A549 (cell line): ENCODE results near the gene RNF26. TPM values are rescaled to one million over a fixed set of nuclear protein-coding genes. Genes with fewer than 3 reads are reported as not detected.

Source experiments
- ATAC-seq, 2 experiments: fragments of 200-7000 bp in 1 of 2; fragments of >200 bp in 1 of 2; cut with Nextera tagmentation in 1 of 2; cut with Tn5 transposase in 1 of 2; 3 replicates each; pipeline versions ENCODE4 v1.8.0 to v1.9.1; 2018 to 2020; ENCODE audit warnings: mild to moderate bottlenecking in 1 of 2, moderate library complexity in 1 of 2
- CTCF ChIA-PET: fragments of 300-600 bp; sonication (Branson Sonifier 250); formaldehyde crosslinking; extraction: SDS; loops from one replicate; lab custom pipeline; 2021; ENCODE audit warnings: antibody characterized with exemption, inconsistent platforms; lab: Yijun Ruan, JAX
- POLR2A ChIA-PET: fragments of 350-600 bp; formaldehyde crosslinking; extraction: SDS; loops from one replicate; lab custom pipeline; 2021; ENCODE audit warnings: antibody characterized with exemption, inconsistent platforms; lab: Yijun Ruan, JAX
- DNase-seq, 2 experiments: peaks; one replicate each; pipeline versions ENCODE4 v3.0.0 to v3.0.0-alpha.2; 2011 to 2016; ENCODE audit warnings: low read depth in 1 of 2, low spot score in 1 of 2
- FAIRE-seq: peaks from 2 replicates; lab custom pipeline; 2011; peaks lifted over from hg19 to GRCh38; lab: Jason Lieb, UNC
- H3K27ac ChIP-seq, 2 experiments: fragments of >200 bp; sonication (Bioruptor Twin); formaldehyde crosslinking; 3 replicates each; pipeline ENCODE4 v1.5.1; 2016 to 2017
- H3K4me1 ChIP-seq: fragments of >200 bp; sonication (Bioruptor Twin); formaldehyde crosslinking; 3 replicates; pipeline ENCODE4 v1.6.1; 2016
- H3K4me2 ChIP-seq: fragments of >200 bp; sonication (Bioruptor Twin); formaldehyde crosslinking; 3 replicates; pipeline ENCODE4 v1.6.1; 2016
- H3K4me3 ChIP-seq: fragments of >200 bp; sonication (Bioruptor Twin); formaldehyde crosslinking; 3 replicates; pipeline ENCODE4 v1.5.1; 2016
- H3K9me3 ChIP-seq: fragments of >200 bp; sonication (Bioruptor Twin); formaldehyde crosslinking; 3 replicates; pipeline ENCODE4 v1.6.1; 2016
- CHD2 ChIP-seq: fragments of 150-350 bp; IDR thresholded peaks from 2 replicates; pipeline ENCODE4 v1.6.1; 2014; ENCODE audit warnings: low read length; ENCODE audit not compliant: partially characterized antibody
- EP300 ChIP-seq, 2 experiments: fragments of >200 bp; sonication (Bioruptor Twin); formaldehyde crosslinking; IDR thresholded peaks; 2 replicates in 1 of 2; 3 replicates in 1 of 2; pipeline ENCODE4 v1.6.1; 2016 to 2017
- ESRRA ChIP-seq: fragments of 150-350 bp; IDR thresholded peaks from 2 replicates; pipeline ENCODE4 v1.6.1; 2014; ENCODE audit warnings: mild to moderate bottlenecking, low read length, borderline replicate concordance
- FOSB ChIP-seq: fragments of 250-450 bp; sonication (Bioruptor Pico); IDR thresholded peaks from 2 replicates; pipeline ENCODE4 v1.5.0; 2020; ENCODE audit warnings: mild to moderate bottlenecking, moderate library complexity
- FOSL2 ChIP-seq, 2 experiments: fragments of 450-650 bp in 1 of 2; fragments of >200 bp in 1 of 2; sonication (Bioruptor Twin) in 1 of 2; formaldehyde crosslinking; IDR thresholded peaks; 2 replicates each; pipeline versions ENCODE4 v1.5.0 to v1.6.1; 2016 to 2020; ENCODE audit warnings: mild to moderate bottlenecking in 1 of 2, moderate library complexity in 1 of 2
- FOXS1 ChIP-seq: fragments of 250-450 bp; sonication (Bioruptor Pico); IDR thresholded peaks from 2 replicates; pipeline ENCODE4 v1.5.0; 2020; ENCODE audit warnings: mild to moderate bottlenecking, moderate library complexity
- GATA3 ChIP-seq: IDR thresholded peaks from 2 replicates; pipeline ENCODE4 v1.6.1; 2012; ENCODE audit warnings: borderline replicate concordance
- HDAC2 ChIP-seq: fragments of 200-600 bp; sonication (generic); IDR thresholded peaks from 2 replicates; pipeline ENCODE4 v1.6.1; 2016
- HES2 ChIP-seq: fragments of >200 bp; sonication (Bioruptor Twin); formaldehyde crosslinking; IDR thresholded peaks from 2 replicates; pipeline ENCODE4 v1.6.1; 2016
- HOXB5 ChIP-seq: fragments of 250-450 bp; sonication (Bioruptor Pico); IDR thresholded peaks from 2 replicates; pipeline ENCODE4 v1.5.0; 2020; ENCODE audit warnings: mild to moderate bottlenecking, moderate library complexity
- JUN ChIP-seq, 2 experiments: fragments of >200 bp; sonication (Bioruptor Twin); formaldehyde crosslinking; IDR thresholded peaks; 2 replicates in 1 of 2; 3 replicates in 1 of 2; pipeline ENCODE4 v1.6.1; 2016 to 2017
- JUNB ChIP-seq: fragments of >200 bp; sonication (Bioruptor Twin); formaldehyde crosslinking; IDR thresholded peaks from 2 replicates; pipeline ENCODE4 v1.6.1; 2016
- KDM5A ChIP-seq: fragments of 200-600 bp; sonication (generic); IDR thresholded peaks from 2 replicates; pipeline ENCODE4 v1.6.1; 2016; ENCODE audit warnings: antibody characterized with exemption, mild to moderate bottlenecking
- MAFK ChIP-seq: fragments of 450-650 bp; IDR thresholded peaks from 2 replicates; pipeline ENCODE4 v1.6.1; 2014; ENCODE audit not compliant: partially characterized antibody
- MAX ChIP-seq: IDR thresholded peaks from 2 replicates; pipeline ENCODE4 v1.6.1; 2012
- MYC ChIP-seq: IDR thresholded peaks from 2 replicates; pipeline ENCODE4 v1.6.1; 2012; ENCODE audit warnings: mild to moderate bottlenecking, inconsistent platforms, low read length, improper control_type of control experiment, borderline replicate concordance
- NFE2L2 ChIP-seq: fragments of 150-350 bp; conservative IDR thresholded peaks from 2 replicates; pipeline ENCODE4 v1.6.1; 2014; ENCODE audit warnings: low read length
- NPAS2 ChIP-seq: fragments of 250-450 bp; sonication (Bioruptor Pico); IDR thresholded peaks from 2 replicates; pipeline ENCODE4 v1.8.0; 2022; ENCODE audit warnings: mild to moderate bottlenecking, moderate library complexity, borderline replicate concordance
- PBX3 ChIP-seq: IDR thresholded peaks from 2 replicates; pipeline ENCODE4 v1.6.1; 2012
- POLR2A ChIP-seq: IDR thresholded peaks from 2 replicates; pipeline ENCODE4 v1.6.1; 2012; ENCODE audit warnings: mild to moderate bottlenecking, low read length
- POLR2AphosphoS2 ChIP-seq: conservative IDR thresholded peaks from 2 replicates; pipeline ENCODE4 v1.6.1; 2012; ENCODE audit warnings: low read length, improper control_type of control experiment, inconsistent platforms
- RAD21 ChIP-seq, 2 experiments: fragments of >200 bp in 1 of 2; sonication (Bioruptor Twin) in 1 of 2; formaldehyde crosslinking in 1 of 2; IDR thresholded peaks in 1 of 2; conservative IDR thresholded peaks in 1 of 2; 2 replicates in 1 of 2; 3 replicates in 1 of 2; pipeline ENCODE4 v1.6.1; 2012 to 2018; ENCODE audit warnings: inconsistent platforms in 1 of 2
- RARB ChIP-seq: fragments of 250-450 bp; sonication (Bioruptor Pico); IDR thresholded peaks from 2 replicates; pipeline ENCODE4 v1.8.0; 2021; ENCODE audit warnings: mild to moderate bottlenecking, moderate library complexity
- RFX5 ChIP-seq: fragments of 450-650 bp; IDR thresholded peaks from 2 replicates; pipeline ENCODE4 v1.7.1; 2014; ENCODE audit warnings: antibody characterized with exemption, mild to moderate bottlenecking, moderate library complexity
- SMC3 ChIP-seq: fragments of >200 bp; sonication (Bioruptor Twin); formaldehyde crosslinking; IDR thresholded peaks from 3 replicates; pipeline ENCODE4 v1.6.1; 2018; ENCODE audit warnings: inconsistent platforms
- TFCP2L1 ChIP-seq: fragments of 250-450 bp; sonication (Bioruptor Pico); IDR thresholded peaks from 2 replicates; pipeline ENCODE4 v1.5.0; 2021; ENCODE audit warnings: mild to moderate bottlenecking
- TP53 ChIP-seq: fragments of 250-450 bp; sonication (Bioruptor Pico); IDR thresholded peaks from 2 replicates; pipeline ENCODE4 v1.5.0; 2021; ENCODE audit warnings: mild to moderate bottlenecking, moderate library complexity
- USF2 ChIP-seq: fragments of 450-650 bp; IDR thresholded peaks from 2 replicates; pipeline ENCODE4 v1.6.1; 2014; ENCODE audit warnings: antibody characterized with exemption
- ZFP36 ChIP-seq: fragments of 450-650 bp; IDR thresholded peaks from 2 replicates; pipeline ENCODE4 v1.6.1; 2014; ENCODE audit warnings: borderline replicate concordance; ENCODE audit not compliant: partially characterized antibody
- WGBS: methylation state at CpG from one replicate; pipeline ENCODE4 v1.1.6; 2017; ENCODE audit errors: missing lambda C conversion rate; 5-methylcytosine and 5-hydroxymethylcytosine counted together
- polyA plus RNA-seq, 4 experiments: library from polyadenylated mRNA; depleted of rRNA in 3 of 4; stranded (reverse); fragments of >200 nt; fragmentation: RNase III in 1 of 4; extraction: RNeasy Plus Mini Kit Qiagen cat#74134 plus additional on column Dnase treatment in 1 of 4; gene quantifications; 2 replicates in 3 of 4; 3 replicates in 1 of 4; pipeline ENCODE4 v1.2.3, GENCODE V29; 2011 to 2017

The RNF26 gene
- polyA plus RNA-seq, 2 of the 4 experiments (the other 2 are of a cell fraction): 23.5 to 26.5 TPM

GRCh38 chr11:119340335-119341221 lies 6.3 kb downstream of the RNF26 start, which contains the start of gene C1QTNF5:
Gene C1QTNF5 (minus strand): TSS chr11:119340883. CDS start chr11:119340397, 486 bp downstream.
- 74% methylated on average over 13 of the region's 53 CpGs for WGBS
- H3K9me3 ChIP-seq: no peaks in the 10 kb centered on the region
- POLR2A ChIA-PET: interaction anchor here (1.0 kb wide), 1 partner anchor 219 kb away, joined by 3 read pairs; the partner anchor contains the start of gene HINFP
- ATAC-seq (peak in 1 of 2 experiments; percentile 23; a peak in 3 of 6 replicates), FAIRE-seq (no peak)
- H3K4me1 ChIP-seq: peaks cover 14% of the 10 kb centered on the region
- H3K27ac ChIP-seq: peak within 1 kb of the TSS; percentile 48 to 90; a peak in 5 of 6 replicates
- H3K4me3 ChIP-seq: peak within 1 kb of the TSS; percentile 33
- TF ChIP-seq POLR2A (no peak), GATA3 (no peak), USF2 (no peak), MAX (no peak), SMC3 (no peak), RFX5 (no peak), TP53 (CRISPR knock-in tag) (no peak), JUNB (no peak), CHD2 (no peak), JUN (IDR thresholded peaks at IDR 0.05) (no peak), HDAC2 (no peak), RARB (CRISPR knock-in tag) (no peak), ESRRA (no peak), NPAS2 (CRISPR knock-in tag) (no peak)
- TF ChIP-seq, all 56 proteins: peak for 0
- CTCF ChIA-PET: interaction anchor here (0.6 to 9.5 kb wide), 26 partner anchors 8 to 322 kb away, joined by 3 to 160 read pairs (median 4); partner anchors contain the start of genes CBL, RPS25, TRAPPC4 and USP2
- DNase-seq: no peak
- peak within 1 kb of the TSS; percentile 78 for H3K4me2 ChIP-seq

GRCh38 chr11:119341222-119342022 lies 7.1 kb downstream of the RNF26 start:
- POLR2A ChIA-PET: no interaction called here
- FAIRE-seq: no peak
- 76% methylated on average over 9 of the region's 16 CpGs for WGBS
- no peak overlapping the region for H3K27ac ChIP-seq
- no peaks in the 10 kb centered on the region for H3K9me3 ChIP-seq
- no peak overlapping the region for H3K4me3 ChIP-seq
- DNase-seq: no peak
- H3K4me2 ChIP-seq: no peak overlapping the region
- ATAC-seq: no peak
- TF ChIP-seq KDM5A (no peak), MAFK (no peak), HOXB5 (CRISPR knock-in tag) (no peak)
- CTCF ChIA-PET: interaction anchor here (0.6 to 9.5 kb wide), 6 partner anchors 16 to 145 kb away, joined by 3 to 160 read pairs (median 34); partner anchors contain the start of gene CBL
- peaks cover 14% of the 10 kb centered on the region for H3K4me1 ChIP-seq

- DNase-seq: no peak
- no peak overlapping the region for H3K4me2 ChIP-seq
- TF ChIP-seq FOSL2 (IDR thresholded peaks at IDR 0.05): no peak
- TF ChIP-seq FOSL2 (CRISPR knock-in tag; IDR thresholded peaks at IDR 0.05): no peak
- TF ChIP-seq EP300 (IDR thresholded peaks at IDR 0.05): no peak
- no peak for TF ChIP-seq FOXS1 (CRISPR knock-in tag)
- no peak for TF ChIP-seq FOSB (CRISPR knock-in tag)
- no peak for TF ChIP-seq MYC
- no peak for TF ChIP-seq PBX3
- no peak for TF ChIP-seq POLR2AphosphoS2
- no peak for TF ChIP-seq HES2
- no peak for TF ChIP-seq TFCP2L1 (CRISPR knock-in tag)
- no peak for TF ChIP-seq JUN (IDR thresholded peaks at IDR 0.05)
- TF ChIP-seq USF2: no peak
- TF ChIP-seq NFE2L2: no peak
- TF ChIP-seq RARB (CRISPR knock-in tag): no peak
- no peak for TF ChIP-seq RAD21 (conservative IDR thresholded peaks at IDR 0.05 in 1 of 2, IDR thresholded peaks at IDR 0.05 in 1 of 2)
- no peak for TF ChIP-seq CHD2
- TF ChIP-seq ZFP36: no peak
These were observed 7.6 kb downstream of the RNF26 start for GRCh38 chr11:119342023-119342300.

More at GRCh38 chr11:119342023-119342300, 7.6 kb downstream of the RNF26 start:
- Histone ChIP-seq H3K9me3 (no peaks in the 10 kb centered on the region), H3K27ac (no peak overlapping the region), H3K4me3 (no peak overlapping the region), H3K4me1 (peaks cover 14% of the 10 kb centered on the region)
- CTCF ChIA-PET: interaction anchor here (4.8 to 9.5 kb wide), 4 partner anchors 15 to 32 kb away, joined by 33 to 160 read pairs (median 90); no protein-coding TSS in a partner anchor
- WGBS: 80% methylated on average over 7 of the region's 7 CpGs
- FAIRE-seq (no peak), ATAC-seq (no peak)
- POLR2A ChIA-PET: no interaction called here
